Peyer's patch (tissue), 4 donors: Measurements from ENCODE around the gene ATAD5. TPM values are rescaled to one million over a fixed set of nuclear protein-coding genes. Genes with fewer than 3 reads are reported as not detected.
A peak's percentile ranks its signal among the peaks of the same experiment; 100 is the strongest.
"Not testable (repeated sequence)": the region's sequence is repeated elsewhere in the genome, so short reads cannot be mapped to it uniquely, and the experiment has no call there.

ENCODE experiments used
- DNase-seq, 3 donors: peaks; one replicate each; pipeline ENCODE4 v3.0.0-alpha.2; 2017 to 2019
- H3K27ac ChIP-seq, 4 donors: fragments of 200-600 bp; sonication (generic); one replicate each; pipeline ENCODE4 v1.5.1; 2016 to 2019
- H3K27me3 ChIP-seq, 2 donors: fragments of 200-600 bp; sonication (generic); one replicate each; pipeline ENCODE4 v1.5.1; 2019
- H3K36me3 ChIP-seq, 3 donors: fragments of 200-600 bp; sonication (generic); one replicate each; pipeline ENCODE4 v1.5.1; 2016 to 2019
- H3K4me1 ChIP-seq, 4 donors: fragments of 200-600 bp; sonication (generic); one replicate each; pipeline ENCODE4 v1.5.1; 2016 to 2019
- H3K4me3 ChIP-seq, 4 donors: fragments of 200-600 bp; sonication (generic); 1 replicate in 3 of 4; 2 replicates in 1 of 4; pipeline ENCODE4 v1.5.1; 2016 to 2019; ENCODE audit warnings: mild to moderate bottlenecking in 1 of 4
- H3K9me3 ChIP-seq, 4 donors: fragments of 200-600 bp; sonication (generic); one replicate each; pipeline ENCODE4 v1.5.1; 2016 to 2019; ENCODE audit warnings: mild to moderate bottlenecking in 1 of 4
- POLR2A ChIP-seq, 2 donors: fragments of 450-650 bp; IDR thresholded peaks; one replicate each; pipeline ENCODE4 v1.5.1; 2017; ENCODE audit warnings: antibody characterized with exemption in 2 of 2, mild to moderate bottlenecking in 2 of 2, moderate library complexity in 2 of 2
- small RNA-seq, 2 donors: library from RNA; depleted of rRNA; stranded (forward); fragments of <200 nt; gene quantifications; one replicate each; pipeline ENCODE3, GENCODE V24; 2016
- total RNA-seq, 4 donors: library from RNA; depleted of rRNA; stranded (reverse); fragments of >200 nt; gene quantifications; one replicate each; pipeline ENCODE4 v1.1.0, GENCODE V29; 2016
- TF ChIP-seq, protein P1 (sequence below), 6 experiments: fragments of 450-650 bp in 4 of 6; fragments of 200-600 bp in 2 of 6; sonication (generic) in 1 of 6; IDR thresholded peaks; one replicate each; pipeline ENCODE4 v1.5.1; 2017 to 2019; ENCODE audit warnings: antibody characterized with exemption in 6 of 6, mild to moderate bottlenecking in 3 of 6, moderate library complexity in 1 of 6

ATAD5 gene
- total RNA-seq, 4 donors from 2014 or later = 2.3 to 14.0 (median 2.6) TPM

- no peaks in the 10 kb centered on the region for H3K4me1 ChIP-seq
- no peaks in the 10 kb centered on the region for H3K9me3 ChIP-seq
- no peaks in the 10 kb centered on the region for H3K27me3 ChIP-seq
- TF ChIP-seq, protein P1, sequence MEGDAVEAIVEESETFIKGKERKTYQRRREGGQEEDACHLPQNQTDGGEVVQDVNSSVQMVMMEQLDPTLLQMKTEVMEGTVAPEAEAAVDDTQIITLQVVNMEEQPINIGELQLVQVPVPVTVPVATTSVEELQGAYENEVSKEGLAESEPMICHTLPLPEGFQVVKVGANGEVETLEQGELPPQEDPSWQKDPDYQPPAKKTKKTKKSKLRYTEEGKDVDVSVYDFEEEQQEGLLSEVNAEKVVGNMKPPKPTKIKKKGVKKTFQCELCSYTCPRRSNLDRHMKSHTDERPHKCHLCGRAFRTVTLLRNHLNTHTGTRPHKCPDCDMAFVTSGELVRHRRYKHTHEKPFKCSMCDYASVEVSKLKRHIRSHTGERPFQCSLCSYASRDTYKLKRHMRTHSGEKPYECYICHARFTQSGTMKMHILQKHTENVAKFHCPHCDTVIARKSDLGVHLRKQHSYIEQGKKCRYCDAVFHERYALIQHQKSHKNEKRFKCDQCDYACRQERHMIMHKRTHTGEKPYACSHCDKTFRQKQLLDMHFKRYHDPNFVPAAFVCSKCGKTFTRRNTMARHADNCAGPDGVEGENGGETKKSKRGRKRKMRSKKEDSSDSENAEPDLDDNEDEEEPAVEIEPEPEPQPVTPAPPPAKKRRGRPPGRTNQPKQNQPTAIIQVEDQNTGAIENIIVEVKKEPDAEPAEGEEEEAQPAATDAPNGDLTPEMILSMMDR (IDR thresholded peaks at IDR 0.05) = no peak
- H3K36me3 ChIP-seq = no peaks in the 10 kb centered on the region
- DNase-seq = no peak
- H3K27ac ChIP-seq = no peak overlapping the region
- H3K4me3 ChIP-seq = no peak overlapping the region
These were observed 98.7 kb downstream of the ATAD5 start for GRCh38 chr17:30930495-30930894.

DNA sequence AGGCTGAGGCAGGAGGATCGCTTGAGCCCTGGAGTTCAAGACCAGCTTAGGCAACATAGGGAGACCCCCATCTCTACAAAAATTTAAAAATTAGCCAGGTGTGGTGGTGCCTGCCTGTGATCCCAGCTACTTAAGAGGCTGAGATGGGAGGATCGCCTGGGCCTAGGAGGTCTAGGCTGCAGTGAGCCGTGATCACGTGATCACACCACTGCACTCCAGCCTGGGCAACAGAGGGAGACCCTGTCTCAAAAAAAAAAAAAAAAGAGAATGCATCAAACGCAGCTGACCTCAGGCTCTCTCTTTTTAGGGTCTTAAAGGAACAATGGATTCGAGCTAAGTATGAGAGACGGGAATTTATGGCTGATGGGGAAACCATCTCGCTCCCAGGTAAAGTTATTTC, 99.8 kb downstream of the ATAD5 start:
- not testable (repeated sequence) for H3K4me3 ChIP-seq, H3K4me1 ChIP-seq, H3K36me3 ChIP-seq, H3K27ac ChIP-seq, H3K9me3 ChIP-seq, DNase-seq, H3K27me3 ChIP-seq

- no peak for DNase-seq
- H3K4me1 ChIP-seq = no peaks in the 10 kb centered on the region
- TF ChIP-seq, protein P1 (IDR thresholded peaks at IDR 0.05) = no peak
- TF ChIP-seq POLR2A (IDR thresholded peaks at IDR 0.05) = no peak
- H3K27me3 ChIP-seq = no peaks in the 10 kb centered on the region
- H3K9me3 ChIP-seq = no peaks in the 10 kb centered on the region
- H3K27ac ChIP-seq = no peak overlapping the region
- H3K4me3 ChIP-seq = no peak overlapping the region
- H3K36me3 ChIP-seq = no peaks in the 10 kb centered on the region
These were observed 102.2 kb downstream of the ATAD5 start for GRCh38 chr17:30933966-30934365.

- Histone ChIP-seq H3K36me3 (no peaks in the 10 kb centered on the region), H3K27ac (peak overlapping the region in 3 of 4 donors; percentile 20 to 57 (median 28)), H3K4me3 (no peak overlapping the region), H3K9me3 (no peaks in the 10 kb centered on the region), H3K27me3 (no peaks in the 10 kb centered on the region), H3K4me1 (no peaks in the 10 kb centered on the region)
- DNase-seq = no peak
- TF ChIP-seq, protein P1 (IDR thresholded peaks at IDR 0.05) = no peak
- no peak for TF ChIP-seq POLR2A (IDR thresholded peaks at IDR 0.05)
These were observed 107.4 kb downstream of the ATAD5 start for GRCh38 chr17:30939051-30939689.

DNA sequence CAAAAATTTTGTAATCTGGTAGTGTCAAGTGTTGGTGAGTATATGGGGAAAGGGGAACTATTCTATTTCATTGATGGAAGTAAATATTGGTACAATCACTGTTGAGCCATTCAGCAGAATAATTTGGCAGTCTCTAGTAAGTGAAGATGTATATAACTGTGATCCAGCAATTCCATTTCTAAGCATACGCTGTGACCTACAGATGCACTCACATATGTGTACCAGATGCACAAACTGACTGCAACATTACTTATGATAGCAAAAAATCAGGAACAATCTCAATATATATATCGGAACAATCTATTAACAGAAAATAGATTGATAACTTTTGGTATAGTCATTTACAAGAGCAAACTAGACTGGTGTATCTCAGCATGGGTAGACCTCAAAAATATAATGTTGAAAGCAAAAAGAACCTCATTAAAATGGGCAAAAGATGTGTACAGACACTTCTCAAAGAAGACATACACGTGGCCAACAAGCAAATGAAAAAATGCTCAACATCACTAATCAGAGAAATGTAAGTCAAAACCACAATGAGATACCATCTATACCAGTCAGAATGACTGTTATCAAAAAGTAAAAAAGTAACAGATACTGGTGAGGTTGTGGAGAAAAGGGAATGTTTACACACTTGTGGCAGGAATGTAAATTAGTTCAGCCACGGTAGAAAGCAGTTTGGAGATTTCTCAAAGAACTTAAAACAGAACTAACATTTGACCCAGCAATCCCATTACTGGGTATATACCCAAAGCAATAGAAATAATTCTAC, 110.7 kb downstream of the ATAD5 start:
- TF ChIP-seq, protein P1 (IDR thresholded peaks at IDR 0.05) = no peak
- TF ChIP-seq POLR2A (IDR thresholded peaks at IDR 0.05) = no peak
- Histone ChIP-seq H3K4me1 (no peaks in the 10 kb centered on the region), H3K4me3 (no peak overlapping the region), H3K27ac (no peak overlapping the region), H3K27me3 (no peaks in the 10 kb centered on the region), H3K36me3 (no peaks in the 10 kb centered on the region), H3K9me3 (no peaks in the 10 kb centered on the region)
- no peak for DNase-seq

Small RNA genes lying within 50 kb of the gene (small RNA-seq; reads per million reads assigned to genes)
- 0 reads per million in 2 donors for gene RNU6-298P

Other genes starting within 250 kb of the ATAD5 start
- 10 to 100 TPM in 3 of 4 donors, 1 to 10 TPM in 1; 7.9 to 45.4 (median 19.7) TPM for gene CRLF3, start 7.3 kb upstream of the ATAD5 start, total RNA-seq
- 10 to 100 TPM in 2 of 4 donors, 1 to 10 TPM in 2; 7.4 to 25.9 (median 11.5) TPM for gene TEFM, start 74.3 kb downstream of the ATAD5 start, total RNA-seq
- 10 to 100 TPM in 3 of 4 donors, 1 to 10 TPM in 1; 1.6 to 32.2 (median 13.6) TPM for gene ADAP2, start 90.0 kb downstream of the ATAD5 start, total RNA-seq
- 10 to 100 TPM; 18.4 to 31.4 (median 24.5) TPM for gene RNF135, start 139.1 kb downstream of the ATAD5 start, total RNA-seq